Fibroblast of peridontal ligament (primary cell): Measurements from ENCODE around the gene KCNQ1.
A peak's percentile ranks its signal among the peaks of the same experiment; 100 is the strongest.

Source experiments
- DNase-seq: peaks from one replicate; pipeline ENCODE4 v3.0.0-alpha.2; 2010; ENCODE audit errors: extremely low read depth

The KCNQ1 gene

GRCh38 chr11:2521733-2522630, 77.2 kb downstream of the KCNQ1 start:
- DNase-seq = no peak

GRCh38 chr11:2522631-2523255, 77.9 kb downstream of the KCNQ1 start:
- DNase-seq = no peak

DNA sequence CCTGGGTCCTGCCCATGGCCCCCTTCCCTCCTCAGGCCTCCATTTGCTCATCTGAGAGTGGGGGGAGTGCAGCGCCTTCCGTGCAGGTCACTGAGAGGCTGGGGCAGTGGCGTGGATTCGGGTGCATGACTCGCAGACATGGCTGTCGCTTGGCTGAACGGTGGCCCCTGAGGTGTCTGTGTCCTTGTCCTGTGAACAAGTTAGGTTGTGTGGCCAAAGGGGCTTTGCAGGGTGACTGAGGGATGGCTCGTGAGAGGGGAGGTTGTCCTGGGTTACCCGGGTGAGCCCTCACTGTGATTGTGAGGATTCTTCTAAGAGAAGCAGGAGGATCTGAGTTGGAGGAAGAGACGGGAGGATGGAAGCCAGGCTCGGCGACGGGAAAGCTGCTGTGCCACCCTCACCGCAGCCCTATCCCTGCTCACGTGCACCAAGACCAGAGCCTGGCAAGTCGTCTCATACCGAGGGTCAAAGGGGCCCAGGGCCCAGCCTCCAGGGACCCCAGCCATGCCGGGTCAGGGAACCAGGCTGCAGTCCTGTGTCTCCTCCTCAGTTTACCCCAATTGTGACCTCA, 79.1 kb downstream of the KCNQ1 start:
- no peak for DNase-seq

GRCh38 chr11:2524446-2525165, 79.8 kb downstream of the KCNQ1 start:
- no peak for DNase-seq

DNA sequence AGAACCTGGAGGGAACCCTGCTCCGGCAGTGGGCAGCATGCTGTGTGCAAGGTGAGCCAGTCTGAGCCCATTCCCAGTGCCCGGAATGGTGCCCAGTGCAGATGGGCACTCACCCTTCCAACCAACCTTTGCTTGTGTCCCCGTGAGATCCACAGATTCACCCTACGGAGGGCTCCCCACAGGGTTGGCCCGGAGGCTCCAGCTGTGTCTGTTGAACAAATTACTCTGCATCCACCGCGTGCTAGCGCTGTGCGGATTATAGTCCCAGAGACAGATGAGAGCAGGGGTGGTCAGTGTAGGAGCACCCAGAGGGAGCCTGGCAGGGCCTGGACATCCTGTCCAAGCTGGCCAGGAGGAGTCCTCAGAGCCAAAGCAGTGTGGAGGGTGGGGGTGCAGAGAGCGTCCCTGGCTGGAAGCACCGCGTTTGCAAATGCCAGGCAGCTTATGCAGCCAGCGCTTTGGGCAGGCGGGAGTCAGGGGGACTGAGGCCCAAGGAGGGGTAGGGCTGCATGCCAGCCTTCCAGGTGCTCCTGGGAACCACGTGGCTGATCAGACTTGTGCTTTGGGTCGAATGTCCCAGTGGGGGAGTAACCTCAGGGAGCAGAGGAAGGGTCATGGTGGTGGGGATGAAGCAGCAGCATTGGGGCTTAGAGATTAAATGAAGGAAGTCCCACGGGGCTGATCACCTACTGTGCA, 80.5 kb downstream of the KCNQ1 start:
- no peak for DNase-seq

DNA sequence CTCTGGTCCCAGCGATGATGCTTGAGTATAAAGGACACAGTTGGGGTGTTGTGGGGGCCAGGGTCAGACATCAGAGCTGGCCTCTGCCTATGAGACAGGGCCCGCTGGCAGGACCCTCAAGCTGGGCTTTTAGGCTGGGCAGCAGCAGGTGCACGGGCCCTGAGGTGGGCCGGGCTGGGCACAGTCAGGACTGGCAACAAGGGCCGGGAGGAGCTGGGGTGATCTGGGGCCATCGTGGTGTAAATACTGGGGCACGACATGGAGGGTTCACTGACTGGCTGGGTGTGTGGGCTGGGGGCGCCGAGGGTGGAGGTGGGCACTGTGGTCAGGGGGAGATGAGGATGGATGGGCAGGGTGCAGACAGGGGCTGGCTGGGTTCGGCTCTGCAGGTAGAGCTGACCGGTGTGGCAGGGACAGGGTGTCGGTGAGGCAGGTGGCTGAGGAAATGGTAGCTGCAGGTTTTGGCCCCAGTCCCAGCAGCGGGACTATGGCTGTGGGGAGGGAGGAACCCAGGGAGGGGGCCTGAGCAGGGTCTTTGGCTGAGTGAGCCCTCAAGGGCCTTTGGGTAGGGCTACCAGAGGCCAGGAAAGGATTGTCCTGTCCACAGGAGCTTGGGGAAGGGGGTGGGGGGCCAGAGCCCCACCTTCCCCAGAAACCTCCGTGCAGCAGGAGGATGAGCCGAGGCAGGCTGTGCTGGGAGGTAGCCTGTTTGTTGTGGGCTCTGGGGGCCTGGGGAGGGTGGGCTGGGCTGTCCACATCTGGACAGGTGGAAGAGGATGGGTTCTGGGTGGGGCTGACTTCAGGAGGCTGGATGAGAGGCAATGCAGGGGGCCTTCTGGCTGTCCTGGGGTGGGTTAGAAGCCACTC, 81.4 kb downstream of the KCNQ1 start:
- DNase-seq = no peak

- no peak for DNase-seq
These were observed 82.1 kb downstream of the KCNQ1 start for GRCh38 chr11:2526808-2527381.

DNA sequence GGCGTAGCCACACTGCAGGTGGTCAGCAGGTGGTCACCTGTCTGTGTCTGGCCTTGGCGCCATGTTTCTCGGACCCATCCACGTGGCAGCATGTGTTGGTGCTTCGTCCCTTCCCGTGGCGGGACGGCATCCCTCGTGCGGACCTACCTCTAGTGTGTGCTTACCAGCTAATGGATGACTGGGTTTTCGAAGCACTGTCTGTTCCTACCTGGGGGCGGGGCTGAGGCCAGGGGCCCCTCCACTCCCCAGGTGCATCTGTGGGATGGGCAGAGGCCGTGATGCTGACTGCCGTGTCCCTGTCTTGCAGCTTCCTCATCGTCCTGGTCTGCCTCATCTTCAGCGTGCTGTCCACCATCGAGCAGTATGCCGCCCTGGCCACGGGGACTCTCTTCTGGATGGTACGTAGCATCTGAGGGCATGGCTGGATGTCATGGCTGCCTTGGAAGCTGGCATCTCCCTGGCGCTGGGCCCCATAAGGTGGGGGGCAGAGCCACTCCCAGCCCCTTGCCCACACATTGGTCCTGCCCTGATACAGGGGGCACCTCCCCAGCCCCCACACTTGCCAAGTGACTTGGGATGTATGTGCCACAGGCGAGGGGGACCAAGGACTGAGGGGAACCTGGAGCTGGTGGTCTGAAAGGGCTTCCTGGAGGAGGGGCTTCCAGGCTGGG, 82.9 kb downstream of the KCNQ1 start:
- no peak for DNase-seq

DNA sequence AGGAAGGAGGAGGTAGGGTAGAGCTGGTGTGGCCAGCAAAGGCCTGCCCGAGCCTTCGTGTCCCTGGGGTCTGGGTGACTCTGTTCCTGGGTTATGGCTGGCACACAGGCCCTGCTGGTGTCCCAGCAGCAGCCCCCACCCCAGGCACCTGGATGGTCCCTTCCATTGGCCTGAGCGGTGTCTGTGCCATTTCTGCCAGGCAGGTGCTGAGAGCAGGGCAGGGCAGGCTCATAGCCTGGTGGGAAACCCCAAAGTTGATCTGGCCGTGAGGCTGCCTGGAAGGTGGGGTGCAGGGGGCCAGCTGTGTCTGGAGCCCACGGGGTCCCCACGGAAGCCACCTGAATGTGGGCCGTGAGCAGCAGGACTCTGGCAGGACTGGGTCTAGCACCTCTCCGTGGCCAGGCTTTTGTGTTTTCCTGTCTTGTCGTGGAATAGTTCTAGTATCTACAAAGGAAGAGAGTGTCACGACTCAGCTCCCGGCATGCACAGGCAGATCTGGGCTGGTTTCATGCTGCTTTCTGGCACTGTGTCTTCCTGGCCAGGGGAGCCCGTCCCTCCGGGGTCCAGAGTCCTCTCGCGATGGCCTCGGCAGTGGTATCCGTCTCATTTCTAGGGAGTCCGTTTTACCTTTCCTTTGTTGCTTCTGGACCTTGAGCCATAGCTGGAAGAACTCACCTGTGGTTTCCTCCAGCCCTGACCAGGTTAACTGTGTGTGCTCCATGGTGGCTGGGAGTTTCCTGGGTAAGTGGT, 83.7 kb downstream of the KCNQ1 start:
- no peak for DNase-seq

GRCh38 chr11:2529173-2529572, 84.4 kb downstream of the KCNQ1 start:
- DNase-seq = no peak

DNA sequence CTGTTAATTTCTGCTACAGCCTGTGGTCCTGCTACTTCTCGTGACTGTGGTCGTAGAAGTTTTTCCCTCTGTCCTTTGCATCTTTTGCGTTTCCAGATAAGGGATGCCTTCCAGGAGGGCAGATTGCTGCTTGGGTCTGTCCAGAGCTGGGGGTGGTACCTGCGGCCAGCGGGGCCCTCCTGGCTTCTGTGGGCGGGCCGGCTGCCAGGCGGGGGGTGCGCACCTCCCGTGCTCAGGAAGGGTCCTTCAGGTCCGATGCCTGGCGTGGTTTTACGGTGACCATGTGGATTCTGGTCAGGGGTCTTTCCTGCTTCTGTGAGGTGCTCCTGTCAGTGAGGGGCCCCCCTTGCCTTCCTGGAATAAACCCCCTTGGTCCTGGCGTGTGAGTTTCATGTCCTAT, 84.8 kb downstream of the KCNQ1 start:
- DNase-seq = no peak

DNA sequence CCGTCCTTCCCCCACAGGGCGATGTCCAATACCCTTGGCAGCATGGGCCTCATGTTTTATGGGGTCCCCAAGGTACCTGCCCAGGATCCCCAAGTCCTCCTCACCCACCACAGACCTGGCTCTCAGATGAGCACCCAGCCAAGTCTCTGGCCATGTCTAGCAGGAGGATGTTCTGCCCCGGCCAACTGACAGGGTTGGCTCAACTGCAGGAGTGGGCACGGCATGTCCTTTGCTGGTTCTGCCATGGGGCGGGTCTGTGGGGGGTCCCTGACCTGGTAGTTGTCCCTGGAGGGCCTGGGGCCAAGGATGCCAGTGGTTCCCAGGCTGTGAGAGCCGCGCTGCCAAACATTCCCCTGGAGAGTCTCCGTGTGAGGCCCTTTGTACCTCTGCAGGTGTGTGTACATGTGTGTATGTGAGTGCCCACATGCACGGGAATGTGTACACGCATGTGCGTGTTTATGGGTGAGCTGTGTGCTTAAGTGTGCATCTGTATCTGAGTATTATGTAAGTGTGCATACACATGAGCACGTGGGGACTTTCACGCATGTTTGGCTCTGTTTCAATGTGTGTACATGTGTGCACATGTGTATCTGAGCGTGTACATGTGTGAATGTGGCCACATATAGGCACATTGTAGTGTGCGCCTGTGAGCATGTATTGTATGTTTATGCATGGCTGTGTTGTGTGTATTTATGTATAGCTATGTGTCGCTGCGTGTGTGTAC, 85.5 kb downstream of the KCNQ1 start:
- DNase-seq = no peak

DNA sequence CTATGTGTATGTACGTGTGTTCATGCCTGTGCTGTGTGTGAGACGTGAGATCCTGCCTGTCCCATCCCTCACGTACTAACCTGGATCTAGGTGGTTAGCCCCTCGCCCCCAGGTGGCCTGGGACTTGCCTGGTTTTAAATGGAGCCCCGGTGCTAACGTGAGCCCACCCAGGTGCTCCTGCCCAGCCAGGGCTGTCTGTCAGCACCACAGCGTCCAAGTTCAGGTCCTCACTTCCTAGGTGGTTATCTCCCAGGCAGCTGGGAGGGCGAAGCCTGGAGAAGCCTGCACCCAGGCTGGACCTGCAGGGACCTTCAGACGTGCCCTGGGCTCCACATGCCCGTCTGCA, 86.0 kb downstream of the KCNQ1 start:
- no peak for DNase-seq

DNA sequence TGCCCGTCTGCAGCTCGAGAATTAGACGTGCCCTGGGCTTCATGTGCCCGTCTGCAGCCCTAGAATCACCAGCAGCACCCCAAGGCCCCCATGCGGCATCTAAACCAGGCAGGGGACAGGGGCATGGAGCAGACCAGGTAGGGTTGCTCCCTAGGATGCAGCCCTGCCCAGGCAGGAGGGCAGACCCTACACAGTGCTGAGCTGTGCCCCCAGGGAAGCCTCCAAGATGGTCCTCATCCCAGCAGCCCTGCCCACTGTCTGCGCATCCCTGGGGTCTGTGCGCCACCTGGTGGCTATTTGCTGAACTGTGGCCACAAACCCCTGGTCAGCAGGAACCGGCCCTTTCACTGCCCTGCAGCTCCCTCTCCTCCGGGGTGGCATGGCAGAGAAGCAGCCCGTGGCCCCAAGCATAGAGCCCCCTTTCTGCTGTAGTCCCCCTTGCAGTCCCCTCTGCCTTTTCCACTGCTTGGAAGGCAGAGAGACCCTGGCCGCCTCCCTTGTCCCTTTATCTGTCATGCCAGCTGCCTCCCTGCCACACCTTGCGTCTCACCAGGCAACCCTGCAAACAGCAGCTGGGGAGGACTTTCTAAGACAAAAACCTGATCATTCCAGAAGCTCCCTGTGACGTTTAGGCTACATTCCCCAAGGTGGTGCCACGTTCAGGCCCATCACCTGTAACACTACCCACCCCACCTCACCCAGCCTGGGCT, 86.6 kb downstream of the KCNQ1 start:
- DNase-seq = peak; percentile 44

DNA sequence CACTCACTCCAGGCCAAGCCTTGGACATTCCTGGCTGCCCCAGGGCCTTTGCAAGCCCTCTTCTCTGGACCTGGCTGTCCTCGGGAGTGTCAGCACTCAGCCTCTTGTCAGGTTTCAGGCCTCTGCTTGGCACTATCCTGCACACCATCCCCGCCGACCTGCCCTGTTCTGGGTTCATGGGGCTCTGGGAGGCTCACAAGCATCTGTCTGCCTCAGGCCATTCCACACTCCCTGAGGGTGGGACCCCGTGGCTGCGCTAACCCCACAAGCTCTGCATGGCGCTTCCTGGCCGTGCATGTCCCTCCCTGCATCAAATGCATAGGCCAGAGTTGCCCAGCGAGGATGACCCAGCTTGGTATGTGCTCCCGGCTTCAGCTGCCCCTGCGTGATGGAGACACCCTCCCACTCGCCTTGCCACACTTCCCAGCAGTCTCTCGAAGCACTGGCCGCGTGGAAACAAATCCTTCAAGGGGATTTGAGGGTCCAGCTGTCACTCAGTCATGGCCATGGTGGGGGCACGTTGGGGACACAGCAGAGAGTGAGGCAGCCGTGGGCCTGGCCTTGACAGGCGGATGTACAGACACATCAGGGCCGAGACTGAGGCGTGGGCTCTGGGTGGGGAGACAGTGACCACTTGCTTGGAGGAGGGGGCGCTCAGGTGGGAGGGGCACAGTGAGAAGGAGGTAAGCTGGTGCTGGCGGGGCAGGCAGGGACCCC, 87.3 kb downstream of the KCNQ1 start:
- DNase-seq = no peak

- peak; percentile 82 for DNase-seq
These were observed 88.1 kb downstream of the KCNQ1 start for GRCh38 chr11:2532704-2533586.
